Vagina (tissue), 2 donors: ENCODE data around the gene PLEKHF1. TPM values are rescaled to one million over a fixed set of nuclear protein-coding genes. Genes with fewer than 3 reads are reported as not detected.

Experiments used
- DNase-seq, 2 donors: peaks; one replicate each; pipeline ENCODE4 v3.0.0-alpha.2; 2017; ENCODE audit errors: extremely low spot score in 2 of 2
- H3K27ac ChIP-seq: fragments of 200-600 bp; sonication (generic); one replicate; pipeline ENCODE4 v1.5.1; 2019
- H3K27me3 ChIP-seq: fragments of 200-600 bp; sonication (generic); one replicate; pipeline ENCODE4 v1.5.1; 2019
- H3K36me3 ChIP-seq, 2 donors: fragments of 200-600 bp; sonication (generic); one replicate each; pipeline ENCODE4 v1.5.1; 2017 to 2019
- H3K4me1 ChIP-seq: fragments of 200-600 bp; sonication (generic); one replicate; pipeline ENCODE4 v1.5.1; 2019
- H3K4me3 ChIP-seq, 2 donors: fragments of 200-600 bp; sonication (generic); 1 replicate in 1 of 2; 2 replicates in 1 of 2; pipeline ENCODE4 v1.5.1; 2016 to 2019
- H3K9me3 ChIP-seq: fragments of 200-600 bp; sonication (generic); one replicate; pipeline ENCODE4 v1.5.1; 2019
- CTCF ChIP-seq, 3 experiments: fragments of 450-650 bp in 2 of 3; fragments of 200-600 bp in 1 of 3; sonication (generic) in 1 of 3; IDR thresholded peaks; one replicate each; pipeline ENCODE4 v1.5.1; 2017 to 2019; ENCODE audit warnings: antibody characterized with exemption in 3 of 3, mild to moderate bottlenecking in 2 of 3, moderate library complexity in 2 of 3
- POLR2A ChIP-seq, 2 donors: fragments of 450-650 bp; IDR thresholded peaks; one replicate each; pipeline ENCODE4 v1.6.1; 2017; ENCODE audit warnings: antibody characterized with exemption in 2 of 2, mild to moderate bottlenecking in 2 of 2, moderate library complexity in 2 of 2
- POLR2AphosphoS5 ChIP-seq, 2 donors: sonication (generic); formaldehyde crosslinking; IDR thresholded peaks; one replicate each; pipeline ENCODE4 v1.9.0; 2017; ENCODE audit warnings: antibody characterized with exemption in 2 of 2, mild to moderate bottlenecking in 2 of 2, low read depth in 1 of 2; ENCODE audit not compliant: insufficient read depth in 1 of 2
- intact Hi-C: fragments of 100-400 bp; cut with DNase I; formaldehyde crosslinking; loops from one replicate; pipeline ENCODE4 v1.15.1; 2023
- total RNA-seq: library from RNA; depleted of rRNA; stranded (reverse); fragments of >200 nt; gene quantifications from one replicate; pipeline ENCODE4 v1.2.3, GENCODE V29; 2016

The PLEKHF1 gene
- total RNA-seq, 1 donor from 2014 or later = 37.1 TPM

- no peak overlapping the region for H3K4me3 ChIP-seq
- H3K27ac ChIP-seq = no peak overlapping the region
- no peak for DNase-seq
- H3K36me3 ChIP-seq = no peaks in the 10 kb centered on the region
- no peaks in the 10 kb centered on the region for H3K27me3 ChIP-seq
- no peak for TF ChIP-seq POLR2A (IDR thresholded peaks at IDR 0.05)
- TF ChIP-seq CTCF (IDR thresholded peaks at IDR 0.05) = no peak
- no peak for TF ChIP-seq POLR2AphosphoS5 (IDR thresholded peaks at IDR 0.05; ENCODE audit: insufficient read depth in 1 of 2, low read depth in 1 of 2)
- no peaks in the 10 kb centered on the region for H3K4me1 ChIP-seq
- no peaks in the 10 kb centered on the region for H3K9me3 ChIP-seq
- intact Hi-C loops = no loop called here
Observed at GRCh38 chr19:29628661-29629385, 36.4 kb upstream of the PLEKHF1 start.

DNA sequence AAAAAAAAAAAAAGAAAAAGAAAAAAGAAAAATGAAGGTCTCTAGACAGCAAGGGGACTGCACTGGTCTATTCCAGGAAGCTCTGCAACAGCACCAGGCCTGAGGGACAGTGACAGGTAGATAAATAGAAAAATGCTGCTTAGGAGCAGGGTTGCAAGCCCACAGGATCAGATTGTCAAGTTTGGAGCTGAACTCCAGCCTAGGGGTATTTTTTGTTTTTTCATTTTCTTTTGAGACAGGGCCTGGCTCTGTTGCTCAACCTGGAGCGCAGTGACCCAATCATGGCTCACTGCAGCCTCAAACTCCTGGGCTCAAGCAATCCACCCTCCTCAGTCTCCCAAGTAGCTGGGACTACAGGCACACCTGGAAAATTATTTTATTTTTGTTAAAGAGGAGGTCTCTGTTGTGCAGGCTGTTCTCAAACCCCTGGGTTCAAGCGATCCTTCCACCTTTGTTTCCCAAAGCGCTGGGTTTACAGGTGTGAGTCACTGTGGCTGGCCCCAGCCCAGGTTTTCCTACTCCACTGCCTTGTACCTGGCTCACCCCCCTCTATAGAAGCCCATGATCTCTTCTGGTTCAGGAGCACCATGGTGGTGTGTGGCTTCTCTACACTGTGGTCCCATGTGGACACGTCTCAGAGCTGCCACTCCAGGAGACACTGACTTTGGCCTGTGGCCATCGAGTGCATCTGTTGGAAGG lies 35.3 kb upstream of the PLEKHF1 start:
- no peaks in the 10 kb centered on the region for H3K27me3 ChIP-seq
- intact Hi-C loops = no loop called here
- no peak overlapping the region for H3K4me3 ChIP-seq
- no peak for DNase-seq
- TF ChIP-seq CTCF (IDR thresholded peaks at IDR 0.05) (no peak), POLR2AphosphoS5 (IDR thresholded peaks at IDR 0.05; ENCODE audit: insufficient read depth in 1 of 2, low read depth in 1 of 2) (no peak), POLR2A (IDR thresholded peaks at IDR 0.05) (no peak)
- no peaks in the 10 kb centered on the region for H3K36me3 ChIP-seq
- no peak overlapping the region for H3K27ac ChIP-seq
- H3K4me1 ChIP-seq = no peaks in the 10 kb centered on the region
- H3K9me3 ChIP-seq = no peaks in the 10 kb centered on the region

DNA sequence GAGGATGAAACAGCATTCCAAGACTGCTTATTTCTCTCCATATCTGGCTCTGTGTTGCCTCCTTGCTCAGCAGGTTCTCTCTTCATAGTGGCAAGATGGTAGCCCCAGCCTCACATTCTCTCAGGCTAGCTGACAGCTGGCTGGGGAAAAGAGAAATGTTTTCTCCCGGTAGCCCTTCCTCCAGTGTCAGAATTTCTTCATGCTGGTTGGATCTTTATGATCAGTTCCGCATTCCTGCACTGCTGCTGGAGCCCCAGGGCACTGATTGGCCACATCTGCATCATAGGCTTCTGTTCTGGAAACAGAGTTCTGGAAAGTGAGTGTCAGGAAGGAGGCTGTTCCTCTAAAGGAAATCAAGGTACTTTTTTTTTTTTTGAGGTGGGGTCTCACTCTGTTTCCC lies 34.6 kb upstream of the PLEKHF1 start:
- H3K4me1 ChIP-seq = no peaks in the 10 kb centered on the region
- H3K4me3 ChIP-seq = no peak overlapping the region
- no peaks in the 10 kb centered on the region for H3K36me3 ChIP-seq
- intact Hi-C loops = no loop called here
- DNase-seq = no peak
- no peaks in the 10 kb centered on the region for H3K27me3 ChIP-seq
- TF ChIP-seq POLR2A (IDR thresholded peaks at IDR 0.05) (no peak), CTCF (IDR thresholded peaks at IDR 0.05) (no peak), POLR2AphosphoS5 (IDR thresholded peaks at IDR 0.05; ENCODE audit: insufficient read depth in 1 of 2, low read depth in 1 of 2) (no peak)
- H3K27ac ChIP-seq = no peak overlapping the region
- no peaks in the 10 kb centered on the region for H3K9me3 ChIP-seq

DNA sequence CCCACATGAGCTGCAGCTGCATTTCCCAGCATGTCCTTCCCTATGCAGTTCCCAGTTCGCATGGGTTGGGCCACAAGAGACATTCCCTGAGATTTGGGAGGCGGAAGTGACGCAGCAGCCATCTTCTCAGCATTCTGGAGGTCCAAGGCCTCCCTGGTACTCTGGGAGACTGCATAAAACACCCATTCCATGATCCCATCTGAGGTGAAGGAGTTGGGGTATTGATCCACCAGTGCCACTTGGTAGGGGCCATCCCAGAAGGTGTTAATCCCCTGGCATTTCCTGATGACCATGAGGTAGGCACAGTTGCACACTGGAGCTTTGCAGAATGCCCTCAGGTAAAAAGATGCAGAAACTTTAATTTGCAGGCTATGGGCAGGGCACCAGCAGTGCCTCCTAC lies 33.8 kb upstream of the PLEKHF1 start:
- no peaks in the 10 kb centered on the region for H3K36me3 ChIP-seq
- intact Hi-C loops = no loop called here
- no peak overlapping the region for H3K27ac ChIP-seq
- no peaks in the 10 kb centered on the region for H3K27me3 ChIP-seq
- no peaks in the 10 kb centered on the region for H3K9me3 ChIP-seq
- H3K4me3 ChIP-seq = no peak overlapping the region
- no peak for TF ChIP-seq CTCF (IDR thresholded peaks at IDR 0.05)
- DNase-seq = no peak
- H3K4me1 ChIP-seq = no peaks in the 10 kb centered on the region

DNA sequence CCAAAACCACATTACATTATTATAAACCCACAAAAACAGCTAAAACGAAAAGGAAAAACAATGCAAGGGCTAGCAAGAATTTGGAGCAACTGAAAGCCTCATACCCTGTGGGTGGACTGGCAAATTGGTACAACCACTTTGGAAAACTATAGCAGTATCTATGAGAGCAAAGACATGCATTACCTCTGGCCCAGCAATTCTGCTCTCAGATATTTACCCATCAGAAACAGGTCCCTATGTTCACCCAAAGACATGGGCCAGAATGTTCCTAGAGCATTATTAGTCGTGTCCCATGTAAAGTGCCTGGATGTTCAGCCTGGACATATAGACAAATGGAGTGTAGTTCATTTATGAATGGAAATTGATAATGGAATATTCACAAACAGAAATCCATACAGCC lies 31.3 kb upstream of the PLEKHF1 start:
- H3K36me3 ChIP-seq = no peaks in the 10 kb centered on the region
- no peaks in the 10 kb centered on the region for H3K4me1 ChIP-seq
- no peak overlapping the region for H3K4me3 ChIP-seq
- TF ChIP-seq CTCF (IDR thresholded peaks at IDR 0.05) (no peak), POLR2A (IDR thresholded peaks at IDR 0.05) (no peak), POLR2AphosphoS5 (IDR thresholded peaks at IDR 0.05; ENCODE audit: insufficient read depth in 1 of 2, low read depth in 1 of 2) (no peak)
- intact Hi-C loops = no loop called here
- no peak overlapping the region for H3K27ac ChIP-seq
- H3K9me3 ChIP-seq = no peaks in the 10 kb centered on the region
- DNase-seq = no peak
- no peaks in the 10 kb centered on the region for H3K27me3 ChIP-seq
